Endodermal cell (in vitro differentiated cells): ENCODE measurements around the gene HMGCS2. TPM values are rescaled to one million over a fixed set of nuclear protein-coding genes. Genes with fewer than 3 reads are reported as not detected.

ENCODE experiments used
- DNase-seq: peaks from one replicate; pipeline ENCODE4 v3.0.0-alpha.2; 2017
- H3K27ac ChIP-seq: 2 replicates; pipeline ENCODE4 v1.5.1; 2013; ENCODE audit warnings: mild to moderate bottlenecking, low read depth, low read length, moderate library complexity
- H3K27me3 ChIP-seq: 2 replicates; pipeline ENCODE4 v1.6.1; 2013; ENCODE audit warnings: mild to moderate bottlenecking, low read length, moderate library complexity; ENCODE audit not compliant: insufficient read depth, control insufficient read depth, poor library complexity, severe bottlenecking
- H3K36me3 ChIP-seq: 2 replicates; pipeline ENCODE4 v1.7.0; 2013; ENCODE audit warnings: mild to moderate bottlenecking, low read length, moderate library complexity; ENCODE audit not compliant: control insufficient read depth, insufficient read depth
- H3K4me1 ChIP-seq: one replicate; pipeline ENCODE4 v1.7.0; 2013; ENCODE audit warnings: low read length; ENCODE audit not compliant: control insufficient read depth, insufficient read depth
- H3K4me3 ChIP-seq: 2 replicates; pipeline ENCODE4 v1.5.1; 2013; ENCODE audit warnings: mild to moderate bottlenecking, low read length, moderate library complexity
- H3K9ac ChIP-seq: 2 replicates; pipeline ENCODE4 v1.6.1; 2013; ENCODE audit warnings: mild to moderate bottlenecking, low read length, moderate library complexity; ENCODE audit not compliant: poor library complexity, severe bottlenecking; ENCODE audit errors: extremely low read depth
- H3K9me3 ChIP-seq: 2 replicates; pipeline ENCODE4 v1.6.1; 2013; ENCODE audit warnings: mild to moderate bottlenecking, low read length, moderate library complexity; ENCODE audit not compliant: control insufficient read depth
- H3K27ac Mint-ChIP-seq: 2 replicates; pipeline ENCODE4 v1.8.0; 2020; ENCODE audit warnings: mixed read lengths
- H3K27me3 Mint-ChIP-seq: 2 replicates; pipeline ENCODE4 v1.8.0; 2021; ENCODE audit warnings: mild to moderate bottlenecking, mixed read lengths; ENCODE audit not compliant: insufficient read depth
- H3K36me3 Mint-ChIP-seq: 2 replicates; pipeline ENCODE4 v1.8.0; 2020; ENCODE audit warnings: low read depth, mixed read lengths
- H3K4me1 Mint-ChIP-seq: 2 replicates; pipeline ENCODE4 v1.8.0; 2020; ENCODE audit warnings: mixed read lengths
- H3K4me3 Mint-ChIP-seq: 2 replicates; pipeline ENCODE4 v1.8.0; 2020; ENCODE audit warnings: mild to moderate bottlenecking, moderate library complexity, mixed read lengths
- H3K9me3 Mint-ChIP-seq: 2 replicates; pipeline ENCODE4 v1.8.0; 2020; ENCODE audit warnings: mild to moderate bottlenecking, mixed read lengths
- CTCF ChIP-seq: fragments of 200-600 bp; sonication (generic); conservative IDR thresholded peaks from 2 replicates; pipeline ENCODE4 v1.5.0; 2021; ENCODE audit warnings: antibody characterized with exemption, mild to moderate bottlenecking
- WGBS, 2 experiments: methylation state at CpG; one replicate each; pipeline versions ENCODE4 v1.1.5 to v1.1.7; 2013; ENCODE audit warnings: missing lambda C conversion rate in 2 of 2, mixed read lengths in 1 of 2; ENCODE audit not compliant: insufficient coverage in 1 of 2, insufficient read length in 1 of 2; 5-methylcytosine and 5-hydroxymethylcytosine counted together
- total RNA-seq, 2 donors: library from RNA; stranded (reverse); fragmentation: NEBNext Ultra II Directional in 1 of 2; extraction: Animal tissue kit (Norgen Biotek cat#: 25700) in 1 of 2; gene quantifications; 2 replicates in 1 of 2; 3 replicates in 1 of 2; pipeline ENCODE4 v1.2.1, GENCODE V29; 2021

HMGCS2 gene
- total RNA-seq, 2 donors from 2014 or later, result not detected

- Mint-ChIP-seq H3K27ac (no peak overlapping the region), H3K36me3 (peaks cover 66% of the 10 kb centered on the region), H3K4me1 (no peaks in the 10 kb centered on the region), H3K4me3 (no peak overlapping the region), H3K27me3 (no peaks in the 10 kb centered on the region), H3K9me3 (no peaks in the 10 kb centered on the region)
- H3K4me1 ChIP-seq, result no peaks in the 10 kb centered on the region
- no peak for DNase-seq
- WGBS, 2 experiments, result 90 to 93% methylated on average over 4 to 7 of the region's 7 CpGs
- no peaks in the 10 kb centered on the region for H3K27me3 ChIP-seq
- no peak for TF ChIP-seq CTCF
- no peak overlapping the region for H3K9ac ChIP-seq
- H3K27ac ChIP-seq, result no peak overlapping the region
- no peak overlapping the region for H3K4me3 ChIP-seq
- no peaks in the 10 kb centered on the region for H3K9me3 ChIP-seq
- H3K36me3 ChIP-seq, result peaks cover 48% of the 10 kb centered on the region
Observed at GRCh38 chr1:119738100-119738720, 30.5 kb downstream of the HMGCS2 start.

GRCh38 chr1:119737040-119737682 is 31.5 kb downstream of the HMGCS2 start:
- no peaks in the 10 kb centered on the region for H3K27me3 Mint-ChIP-seq
- Histone ChIP-seq H3K36me3 (peaks cover 52% of the 10 kb centered on the region), H3K4me3 (no peak overlapping the region), H3K27ac (no peak overlapping the region), H3K4me1 (peaks cover 3% of the 10 kb centered on the region), H3K9ac (no peak overlapping the region), H3K27me3 (no peaks in the 10 kb centered on the region), H3K9me3 (no peaks in the 10 kb centered on the region)
- WGBS, 2 experiments, result 88 to 91% methylated on average over 5 to 16 of the region's 16 CpGs
- TF ChIP-seq CTCF, result no peak
- peak overlapping the region; percentile 49 for H3K27ac Mint-ChIP-seq
- no peak overlapping the region for H3K4me3 Mint-ChIP-seq
- H3K4me1 Mint-ChIP-seq, result peaks cover 2% of the 10 kb centered on the region
- DNase-seq, result no peak
- H3K9me3 Mint-ChIP-seq, result no peaks in the 10 kb centered on the region
- peaks cover 63% of the 10 kb centered on the region for H3K36me3 Mint-ChIP-seq

GRCh38 chr1:119736649-119737039 is 32.1 kb downstream of the HMGCS2 start:
- H3K27ac Mint-ChIP-seq, result no peak overlapping the region
- no peak overlapping the region for H3K9ac ChIP-seq
- TF ChIP-seq CTCF, result no peak

More at GRCh38 chr1:119736649-119737039, 32.1 kb downstream of the HMGCS2 start:
- Histone ChIP-seq H3K4me1 (peaks cover 5% of the 10 kb centered on the region), H3K4me3 (no peak overlapping the region), H3K9me3 (no peaks in the 10 kb centered on the region), H3K27me3 (no peaks in the 10 kb centered on the region), H3K27ac (no peak overlapping the region), H3K36me3 (peaks cover 52% of the 10 kb centered on the region)
- H3K27me3 Mint-ChIP-seq, result no peaks in the 10 kb centered on the region
- WGBS, 2 experiments, result 100% methylated on average over 2 of the region's 2 CpGs; no CpG with 5 or more reads in 1 of the 2 experiments
- peaks cover 62% of the 10 kb centered on the region for H3K36me3 Mint-ChIP-seq
- peaks cover 2% of the 10 kb centered on the region for H3K4me1 Mint-ChIP-seq
- H3K9me3 Mint-ChIP-seq, result no peaks in the 10 kb centered on the region
- H3K4me3 Mint-ChIP-seq, result no peak overlapping the region
- no peak for DNase-seq
